Heart left ventricle (tissue), 16 donors: ENCODE measurements around the gene EBLN2. TPM values are rescaled to one million over a fixed set of nuclear protein-coding genes. Genes with fewer than 3 reads are reported as not detected.

Experiments
- ATAC-seq, 4 donors: fragments of 200-7000 bp; cut with Tn5 transposase; one replicate each; pipeline ENCODE4 v1.9.1; 2020 to 2022; ENCODE audit warnings: moderate library complexity in 4 of 4, mild to moderate bottlenecking in 3 of 4, moderate number of reproducible peaks in 1 of 4
- DNase-seq, 5 donors: peaks; one replicate each; pipeline ENCODE4 v3.0.0-alpha.2; 2020
- H3K27ac ChIP-seq, 12 donors: fragments of 200-600 bp; sonication (generic) in 4 of 12; one replicate each; pipeline versions ENCODE4 v1.5.0 to v1.8.0; 2016 to 2022; ENCODE audit warnings: mild to moderate bottlenecking in 2 of 12
- H3K27me3 ChIP-seq, 9 donors: fragments of 200-600 bp; sonication (generic) in 2 of 9; one replicate each; pipeline versions ENCODE4 v1.5.1 to v1.8.0; 2016 to 2022; ENCODE audit warnings: mild to moderate bottlenecking in 3 of 9
- H3K36me3 ChIP-seq, 9 donors: fragments of 200-600 bp; sonication (generic) in 2 of 9; one replicate each; pipeline versions ENCODE4 v1.5.0 to v1.8.0; 2018 to 2022; ENCODE audit warnings: mild to moderate bottlenecking in 2 of 9
- H3K4me1 ChIP-seq, 12 donors: fragments of 200-600 bp; sonication (generic) in 4 of 12; one replicate each; pipeline versions ENCODE4 v1.5.0 to v1.8.0; 2016 to 2022; ENCODE audit warnings: mild to moderate bottlenecking in 3 of 12
- H3K4me3 ChIP-seq, 12 donors: fragments of 200-600 bp; sonication (generic) in 4 of 12; one replicate each; pipeline versions ENCODE4 v1.5.0 to v1.8.0; 2017 to 2022; ENCODE audit warnings: mild to moderate bottlenecking in 9 of 12, moderate library complexity in 4 of 12
- H3K9me3 ChIP-seq, 12 donors: fragments of 200-600 bp; sonication (generic) in 4 of 12; one replicate each; pipeline versions ENCODE4 v1.5.0 to v1.8.0; 2016 to 2022; ENCODE audit warnings: mild to moderate bottlenecking in 1 of 12
- CTCF ChIP-seq, 12 donors: fragments of 200-600 bp; sonication (generic) in 4 of 12; IDR thresholded peaks; one replicate each; pipeline versions ENCODE4 v1.5.0 to v1.8.0; 2018 to 2022; ENCODE audit warnings: antibody characterized with exemption in 12 of 12, mild to moderate bottlenecking in 5 of 12
- POLR2A ChIP-seq, 2 donors: fragments of 450-650 bp; IDR thresholded peaks; one replicate each; pipeline ENCODE4 v1.6.1; 2017; ENCODE audit warnings: antibody characterized with exemption in 2 of 2, mild to moderate bottlenecking in 2 of 2, moderate library complexity in 2 of 2
- WGBS, 4 donors: extraction: QIAGEN DNeasy Blood & Tissue Kit in 2 of 4; methylation state at CpG; one replicate each; pipeline versions ENCODE4 v1.1.5 to v1.1.7; 2013 to 2018; 5-methylcytosine and 5-hydroxymethylcytosine counted together
- intact Hi-C, 10 donors: fragments of 100-400 bp; cut with DNase I; formaldehyde crosslinking; loops; one replicate each; pipeline versions ENCODE4 v1.11.1 to v1.14.2; 2022
- polyA plus RNA-seq, 2 donors: library from polyadenylated mRNA; stranded (reverse); fragments of 200-250 nt; gene quantifications; one replicate each; pipeline ENCODE4 v1.2.3, GENCODE V29; 2013
- total RNA-seq, 9 donors: library from RNA; depleted of rRNA in 2 of 9; stranded (reverse); fragments of >200 nt in 2 of 9; fragmentation: NEBNext Ultra II Directional in 3 of 9; extraction: Animal tissue kit (Norgen Biotek cat#: 25700) in 3 of 9; gene quantifications; one replicate each; pipeline versions ENCODE4 v1.1.0 to v1.2.4, GENCODE V29; 2016 to 2023
- donor health status: ischemic (EF 13 %, LVEDD 7.1; RV severe dilation, severe dysfunction).
- donor health status: healthy with polysubstance abuse.
- donor health status: DM: no; HTN: yes; CAD: no.
- donor health status: DM: no; HTN: no; CAD: no.
- donor health status: ischemic (EF 25% LVEDD 6.9; RV normal size, moderate dysfunction).
- donor health status: ischemic (EF 25% LVEDD 5.7; RV mildly dilated, moderate dysfunction).
- donor health status: healthy.
- donor health status: DM: yes; HTN: yes; CAD: no.
- donor health status: ischemic (EF 35%, LVEDD 5.7; RV mildly dilated, moderate dysfunction).
- donor health status: nonischemic (EF 11% LVEDD 7.7; RV severe dilation, severe dysfunction).
- donor health status: DM: yes; HTN: yes; CAD: no.
- donor health status: PGD.
- donor health status: ischemic (EF 29% LVEDD 5.4; RV normal size, mild dysfunction).
- donor health status: nonischemic (EF 23%, LVEDD 6.1; RV moderate dilation, normal function).

Gene EBLN2
- total and polyA plus RNA-seq, 11 donors, result 0.24 to 2.5 (median 1.1) TPM

DNA sequence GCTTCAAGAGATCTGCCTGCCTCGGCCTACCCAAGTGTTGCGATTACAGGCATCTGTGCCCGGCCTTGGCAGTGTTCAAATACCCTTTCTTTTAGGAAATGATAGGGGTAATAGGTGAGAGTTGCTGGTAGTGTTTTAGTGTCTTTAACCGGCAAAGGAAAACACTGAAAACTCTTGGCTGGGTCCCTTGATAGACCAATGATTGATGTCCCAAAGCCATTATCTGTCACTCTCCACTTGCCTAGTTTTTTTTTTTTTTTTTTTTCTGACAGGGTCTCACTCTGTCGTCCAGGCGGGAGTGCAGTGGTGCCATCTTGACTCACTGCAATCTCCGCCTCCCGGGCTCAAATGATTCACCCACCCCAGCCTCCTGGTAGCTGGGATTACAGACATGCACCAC, 19.7 kb downstream of the EBLN2 start:
- no peak for TF ChIP-seq CTCF (IDR thresholded peaks at IDR 0.05)
- TF ChIP-seq POLR2A (IDR thresholded peaks at IDR 0.05), result no peak
- Histone ChIP-seq H3K4me1 (peaks cover 0 to 4% (median 0%) of the 10 kb centered on the region in 12 donors), H3K9me3 (no peaks in the 10 kb centered on the region), H3K27me3 (no peaks in the 10 kb centered on the region), H3K36me3 (no peaks in the 10 kb centered on the region), H3K27ac (no peak overlapping the region), H3K4me3 (no peak overlapping the region)
- intact Hi-C loops, result loop anchor here in 9 of 10 donors (5.0 to 10.0 kb wide), 8 partner anchors 144 to 1356 kb away; partner anchors contain the start of genes EIF4E3 (in 2 of the 9) and SHQ1 (in 1 of the 9)
- DNase-seq (no peak), ATAC-seq (no peak)
- 96 to 97% (median 96%) methylated on average over 8 of the region's 8 CpGs for WGBS, 4 donors

- DNase-seq (no peak), ATAC-seq (no peak)
- WGBS, 4 donors, result 94 to 96% (median 95%) methylated on average over 2 of the region's 2 CpGs
- Histone ChIP-seq H3K9me3 (no peaks in the 10 kb centered on the region), H3K4me3 (no peak overlapping the region), H3K27ac (no peak overlapping the region), H3K27me3 (no peaks in the 10 kb centered on the region), H3K4me1 (peaks cover 0 to 7% (median 0%) of the 10 kb centered on the region in 12 donors), H3K36me3 (no peaks in the 10 kb centered on the region)
- TF ChIP-seq CTCF (IDR thresholded peaks at IDR 0.05) (no peak), POLR2A (IDR thresholded peaks at IDR 0.05) (no peak)
- intact Hi-C loops, result loop anchor here in 9 of 10 donors (2.0 to 10.0 kb wide), 9 partner anchors 145 to 1359 kb away; partner anchors contain the start of genes EIF4E3 (in 2 of the 9) and SHQ1 (in 1 of the 9)
Measured at GRCh38 chr3:73084170-73084569, 22.7 kb downstream of the EBLN2 start.

- peak in 2 of 5 donors; percentile 26 to 39 for DNase-seq
- WGBS, 4 donors, result 20 to 25% (median 22%) methylated on average over 8 of the region's 8 CpGs
- intact Hi-C loops, result loop anchor here in 9 of 10 donors (1.0 to 10.0 kb wide), 13 partner anchors 147 to 1361 kb away; partner anchors contain the start of genes EIF4E3 (in 3 of the 9) and SHQ1 (in 2 of the 9)
- peak; percentile 68 to 91 (median 80) for TF ChIP-seq CTCF (IDR thresholded peaks at IDR 0.05)
- no peak for TF ChIP-seq POLR2A (IDR thresholded peaks at IDR 0.05)
- Histone ChIP-seq H3K27me3 (no peaks in the 10 kb centered on the region), H3K36me3 (no peaks in the 10 kb centered on the region), H3K4me1 (peaks cover 0 to 7% (median 0%) of the 10 kb centered on the region in 12 donors), H3K9me3 (no peaks in the 10 kb centered on the region), H3K4me3 (no peak overlapping the region), H3K27ac (no peak overlapping the region)
- ATAC-seq, result peak; percentile 49 to 76 (median 60)
Measured at GRCh38 chr3:73086071-73086494, 24.6 kb downstream of the EBLN2 start.

- no peak for ATAC-seq
- TF ChIP-seq POLR2A (IDR thresholded peaks at IDR 0.05) (no peak), CTCF (IDR thresholded peaks at IDR 0.05) (no peak)
- Histone ChIP-seq H3K4me1 (peaks cover 0 to 15% (median 0%) of the 10 kb centered on the region in 12 donors), H3K4me3 (no peak overlapping the region), H3K9me3 (peaks cover 0 to 5% (median 0%) of the 10 kb centered on the region in 12 donors), H3K27ac (no peak overlapping the region), H3K27me3 (no peaks in the 10 kb centered on the region), H3K36me3 (no peaks in the 10 kb centered on the region)
- WGBS, 4 donors, result 70 to 75% (median 72%) methylated on average over 6 of the region's 6 CpGs
- no peak for DNase-seq
- intact Hi-C loops, result loop anchor here in 1 of 10 donors (10.0 kb wide), 1 partner anchor 1219 kb away; no protein-coding TSS in a partner anchor
Measured at GRCh38 chr3:73094129-73094528, 32.7 kb downstream of the EBLN2 start.
